Neuron (in vitro differentiated cells): ENCODE data around the gene KMT5C.

Experiments
- H2AFZ ChIP-seq: one replicate; pipeline ENCODE4 v1.6.1; 2013; ENCODE audit warnings: low read depth, mild to moderate bottlenecking, inconsistent platforms, low read length, moderate library complexity
- H3K27me3 ChIP-seq: one replicate; pipeline ENCODE4 v1.6.1; 2013; ENCODE audit warnings: low read length; ENCODE audit not compliant: insufficient read depth
- H3K36me3 ChIP-seq: one replicate; pipeline ENCODE4 v1.6.1; 2013; ENCODE audit warnings: low read length; ENCODE audit not compliant: insufficient read depth
- H3K4me1 ChIP-seq: one replicate; pipeline ENCODE4 v1.6.1; 2013; ENCODE audit warnings: low read length; ENCODE audit not compliant: insufficient read depth
- H3K4me3 ChIP-seq: 2 replicates; pipeline ENCODE4 v1.5.1; 2013; ENCODE audit warnings: mild to moderate bottlenecking, low read length, moderate library complexity
- H3K9me3 ChIP-seq: one replicate; pipeline ENCODE4 v1.6.1; 2013; ENCODE audit warnings: low read length

The KMT5C gene

GRCh38 chr19:55339105-55339888, at the start of gene KMT5C:
TSS of gene KMT5C (plus strand) at chr19:55339876. CDS start at chr19:55341937, 2,061 bp downstream.
- no peaks in the 10 kb centered on the region for H3K27me3 ChIP-seq
- H3K9me3 ChIP-seq: no peaks in the 10 kb centered on the region
- H3K4me3 ChIP-seq: peak within 1 kb of the TSS; percentile 57
- H3K4me1 ChIP-seq: peaks cover 13% of the 10 kb centered on the region
- peak within 1 kb of the TSS; percentile 60 for H2AFZ ChIP-seq
- peaks cover 15% of the 10 kb centered on the region for H3K36me3 ChIP-seq

DNA sequence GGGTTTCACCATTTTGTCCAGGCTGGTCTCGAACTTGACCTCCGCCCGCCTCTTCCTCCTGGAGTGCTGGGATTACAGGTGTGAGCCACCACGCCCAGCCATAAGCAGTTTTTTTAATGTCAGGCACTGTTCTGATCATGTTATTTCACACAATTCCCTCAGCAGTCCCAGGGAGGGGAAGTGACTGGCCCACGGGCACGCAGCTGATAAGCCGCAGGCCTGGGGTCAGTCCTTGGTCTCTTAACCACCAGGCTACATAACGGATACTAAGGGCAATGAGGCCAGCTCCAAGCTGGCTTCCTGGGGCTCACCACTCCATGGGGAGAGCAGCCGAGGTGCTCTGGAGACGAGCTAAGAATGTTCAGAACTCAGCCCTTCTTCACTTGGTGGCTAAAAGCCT, 42.4 kb upstream of the KMT5C start:
- peaks cover 55% of the 10 kb centered on the region for H3K36me3 ChIP-seq
- H3K9me3 ChIP-seq: no peaks in the 10 kb centered on the region
- no peak overlapping the region for H3K4me3 ChIP-seq
- H3K4me1 ChIP-seq: peaks cover 15% of the 10 kb centered on the region
- H2AFZ ChIP-seq: no peak overlapping the region
- no peaks in the 10 kb centered on the region for H3K27me3 ChIP-seq

GRCh38 chr19:55299991-55300390, 39.7 kb upstream of the KMT5C start:
- no peaks in the 10 kb centered on the region for H3K27me3 ChIP-seq
- peaks cover 15% of the 10 kb centered on the region for H3K4me1 ChIP-seq
- H3K36me3 ChIP-seq: peaks cover 63% of the 10 kb centered on the region
- H3K4me3 ChIP-seq: no peak overlapping the region
- H2AFZ ChIP-seq: no peak overlapping the region
- H3K9me3 ChIP-seq: no peaks in the 10 kb centered on the region

DNA sequence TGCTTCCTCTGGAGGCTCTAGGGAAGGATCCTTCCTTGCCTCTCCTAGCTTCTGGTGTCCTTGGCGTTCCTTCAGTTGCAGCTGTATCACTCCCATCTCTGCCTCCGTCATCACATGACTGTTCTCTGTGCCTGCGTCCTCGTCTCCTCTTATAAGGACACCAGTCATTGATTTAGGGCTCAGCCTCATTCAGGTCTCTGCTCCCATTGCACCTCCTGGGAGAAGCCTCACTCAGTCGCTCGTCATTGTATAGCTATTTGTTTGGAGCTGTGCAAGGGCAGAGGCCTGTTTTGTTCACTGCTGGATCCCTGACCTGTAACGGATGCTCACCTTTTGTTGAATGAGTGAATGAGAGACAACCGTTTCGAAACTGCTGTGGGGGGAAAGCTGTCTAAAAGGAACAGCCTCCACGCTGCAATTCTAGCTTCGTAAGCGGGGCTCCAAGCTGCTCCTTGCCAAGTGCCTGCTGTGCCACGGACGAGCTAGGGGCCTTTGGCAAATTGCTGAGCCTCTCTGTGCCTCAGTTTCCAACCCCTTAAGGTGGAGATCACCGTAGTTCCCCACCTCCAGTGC, 38.7 kb upstream of the KMT5C start:
- H3K27me3 ChIP-seq: no peaks in the 10 kb centered on the region
- H3K9me3 ChIP-seq: no peaks in the 10 kb centered on the region
- peaks cover 15% of the 10 kb centered on the region for H3K4me1 ChIP-seq
- H2AFZ ChIP-seq: no peak overlapping the region
- H3K4me3 ChIP-seq: no peak overlapping the region
- peaks cover 63% of the 10 kb centered on the region for H3K36me3 ChIP-seq

DNA sequence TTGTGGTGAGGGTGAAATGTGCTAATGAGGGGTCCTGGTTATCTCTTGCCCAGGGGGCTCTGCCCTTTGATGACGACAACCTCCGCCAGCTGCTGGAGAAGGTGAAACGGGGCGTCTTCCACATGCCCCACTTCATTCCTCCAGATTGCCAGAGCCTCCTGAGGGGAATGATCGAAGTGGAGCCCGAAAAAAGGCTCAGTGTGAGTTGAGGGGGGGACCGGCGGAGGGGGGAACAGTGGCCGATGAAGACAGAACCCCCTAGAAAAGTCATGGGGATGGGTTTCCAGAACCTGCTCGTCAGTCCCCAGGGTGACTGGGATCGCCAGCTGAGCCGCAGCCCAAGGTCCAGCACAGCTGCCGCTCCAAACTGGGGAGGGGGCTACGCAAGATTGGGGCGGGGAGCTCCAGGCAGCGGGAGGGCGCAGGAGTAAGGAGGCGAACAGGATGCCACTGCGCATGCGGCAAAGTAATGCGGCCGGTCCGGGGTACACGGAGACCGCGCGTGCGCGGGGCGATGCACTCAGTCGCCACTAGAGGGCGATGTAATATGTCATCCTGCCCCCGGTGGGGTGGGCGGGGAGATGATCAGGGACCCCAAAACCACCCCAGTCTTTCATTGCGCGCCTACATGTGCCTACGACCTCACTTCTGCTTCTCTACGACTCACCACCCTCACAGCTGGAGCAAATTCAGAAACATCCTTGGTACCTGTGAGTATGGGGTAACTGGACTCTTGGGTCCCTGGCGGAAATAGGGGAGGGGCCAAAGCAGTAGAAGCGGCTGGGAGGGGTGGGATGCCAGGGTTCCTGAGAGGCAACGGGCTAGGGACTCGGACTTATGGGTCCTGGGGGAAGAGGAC, 38.0 kb upstream of the KMT5C start:
- H2AFZ ChIP-seq: no peak overlapping the region
- H3K9me3 ChIP-seq: peaks cover under 1% of the 10 kb centered on the region
- H3K27me3 ChIP-seq: no peaks in the 10 kb centered on the region
- no peak overlapping the region for H3K4me3 ChIP-seq
- H3K4me1 ChIP-seq: peaks cover 15% of the 10 kb centered on the region
- peaks cover 65% of the 10 kb centered on the region for H3K36me3 ChIP-seq

GRCh38 chr19:55302318-55302703, 37.4 kb upstream of the KMT5C start:
- Histone ChIP-seq H3K27me3 (no peaks in the 10 kb centered on the region), H2AFZ (no peak overlapping the region), H3K4me1 (peaks cover 15% of the 10 kb centered on the region), H3K9me3 (peaks cover 2% of the 10 kb centered on the region), H3K4me3 (no peak overlapping the region), H3K36me3 (peaks cover 69% of the 10 kb centered on the region)

DNA sequence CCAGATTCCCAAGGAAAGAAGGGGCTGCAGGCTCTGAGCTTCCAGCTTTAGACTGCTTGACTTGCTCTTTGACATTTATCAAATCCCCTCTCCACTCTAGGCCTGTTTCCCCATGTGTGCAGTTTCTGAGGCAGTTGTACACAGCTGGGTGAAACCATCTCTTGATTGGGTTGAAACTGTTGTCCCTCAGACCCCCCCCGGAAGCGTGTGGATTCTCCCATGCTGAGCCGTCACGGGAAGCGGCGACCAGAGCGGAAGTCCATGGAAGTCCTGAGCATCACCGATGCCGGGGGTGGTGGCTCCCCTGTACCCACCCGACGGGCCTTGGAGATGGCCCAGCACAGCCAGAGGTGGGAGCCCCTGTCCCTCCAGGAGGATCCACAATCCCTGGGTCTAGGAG, 36.2 kb upstream of the KMT5C start:
- H3K4me3 ChIP-seq: no peak overlapping the region
- H2AFZ ChIP-seq: no peak overlapping the region
- peaks cover 2% of the 10 kb centered on the region for H3K9me3 ChIP-seq
- H3K27me3 ChIP-seq: no peaks in the 10 kb centered on the region
- peaks cover 15% of the 10 kb centered on the region for H3K4me1 ChIP-seq
- peaks cover 72% of the 10 kb centered on the region for H3K36me3 ChIP-seq

DNA sequence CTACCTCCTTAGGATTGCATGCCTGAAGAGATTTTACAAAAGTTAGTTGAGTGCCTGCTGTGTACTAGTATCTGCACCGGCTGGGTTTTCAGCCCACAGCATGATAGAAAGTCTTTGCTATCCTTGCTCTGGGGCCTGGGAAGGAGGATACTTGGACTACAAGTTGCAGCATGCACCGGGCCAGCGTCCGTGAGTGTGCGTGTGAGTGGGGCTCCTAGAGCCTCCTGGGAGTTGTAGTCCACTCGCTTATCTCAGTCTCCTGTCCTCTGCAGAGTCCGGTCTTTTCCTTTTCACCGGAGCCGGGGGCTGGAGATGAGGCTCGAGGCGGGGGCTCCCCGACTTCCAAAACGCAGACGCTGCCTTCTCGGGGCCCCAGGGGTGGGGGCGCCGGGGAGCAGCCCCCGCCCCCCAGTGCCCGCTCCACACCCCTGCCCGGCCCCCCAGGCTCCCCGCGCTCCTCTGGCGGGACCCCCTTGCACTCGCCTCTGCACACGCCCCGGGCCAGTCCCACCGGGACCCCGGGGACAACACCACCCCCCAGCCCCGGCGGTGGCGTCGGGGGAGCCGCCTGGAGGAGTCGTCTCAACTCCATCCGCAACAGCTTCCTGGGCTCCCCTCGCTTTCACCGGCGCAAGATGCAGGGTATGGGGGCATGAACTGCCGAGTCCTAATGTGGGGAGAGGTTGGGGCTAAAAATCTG, 35.2 kb upstream of the KMT5C start:
- Histone ChIP-seq H3K36me3 (peaks cover 74% of the 10 kb centered on the region), H3K27me3 (no peaks in the 10 kb centered on the region), H3K9me3 (peaks cover 7% of the 10 kb centered on the region), H2AFZ (no peak overlapping the region), H3K4me1 (peaks cover 15% of the 10 kb centered on the region), H3K4me3 (no peak overlapping the region)

- Histone ChIP-seq H3K27me3 (no peaks in the 10 kb centered on the region), H3K9me3 (peaks cover 8% of the 10 kb centered on the region), H3K4me3 (no peak overlapping the region), H2AFZ (no peak overlapping the region), H3K4me1 (peaks cover 16% of the 10 kb centered on the region), H3K36me3 (peaks cover 69% of the 10 kb centered on the region)
These were observed 34.7 kb upstream of the KMT5C start for GRCh38 chr19:55304980-55305379.

- H2AFZ ChIP-seq: no peak overlapping the region
- no peak overlapping the region for H3K4me3 ChIP-seq
- H3K4me1 ChIP-seq: peaks cover 21% of the 10 kb centered on the region
- peaks cover 8% of the 10 kb centered on the region for H3K9me3 ChIP-seq
- H3K27me3 ChIP-seq: no peaks in the 10 kb centered on the region
- peaks cover 67% of the 10 kb centered on the region for H3K36me3 ChIP-seq
These were observed 34.2 kb upstream of the KMT5C start for GRCh38 chr19:55305491-55305890.

- Histone ChIP-seq H3K9me3 (peaks cover 8% of the 10 kb centered on the region), H3K27me3 (no peaks in the 10 kb centered on the region), H2AFZ (no peak overlapping the region), H3K4me1 (peaks cover 18% of the 10 kb centered on the region), H3K4me3 (no peak overlapping the region), H3K36me3 (peaks cover 67% of the 10 kb centered on the region)
These were observed 33.6 kb upstream of the KMT5C start for GRCh38 chr19:55305983-55306562.

- Histone ChIP-seq H3K36me3 (peaks cover 62% of the 10 kb centered on the region), H3K9me3 (peaks cover 8% of the 10 kb centered on the region), H3K4me3 (no peak overlapping the region)
These were observed 33.0 kb upstream of the KMT5C start for GRCh38 chr19:55306712-55307111.

More at GRCh38 chr19:55306712-55307111, 33.0 kb upstream of the KMT5C start:
- Histone ChIP-seq H3K27me3 (no peaks in the 10 kb centered on the region), H2AFZ (no peak overlapping the region), H3K4me1 (peaks cover 11% of the 10 kb centered on the region)
